ENCODE results near the gene GABBR1.

Gene GABBR1

GRCh38 chr6:29529956-29530355, 103.0 kb downstream of the GABBR1 start:
- no peaks in the 10 kb centered on the region for H3K9me3 ChIP-seq (ENCODE audit: insufficient read depth, low read length)
- no peaks in the 10 kb centered on the region for H3K36me3 ChIP-seq (replicated peaks; ENCODE audit: low read depth, low read length)
- no peaks in the 10 kb centered on the region for H3K79me2 ChIP-seq (ENCODE audit: low read length)
- H3K9ac ChIP-seq (ENCODE audit: low read length) = no peak overlapping the region
- H3K27ac ChIP-seq (ENCODE audit: low read length) = no peak overlapping the region
- H3K4me2 ChIP-seq (ENCODE audit: low read length) = no peak overlapping the region
- no peaks in the 10 kb centered on the region for H3K27me3 ChIP-seq (ENCODE audit: low read depth, low read length)
- H3K4me1 ChIP-seq (ENCODE audit: low read length) = peaks cover 7% of the 10 kb centered on the region
- no peak for TF ChIP-seq EZH2phosphoT487 (IDR thresholded peaks at IDR 0.05; ENCODE audit: low read depth)
- TF ChIP-seq, protein P1, sequence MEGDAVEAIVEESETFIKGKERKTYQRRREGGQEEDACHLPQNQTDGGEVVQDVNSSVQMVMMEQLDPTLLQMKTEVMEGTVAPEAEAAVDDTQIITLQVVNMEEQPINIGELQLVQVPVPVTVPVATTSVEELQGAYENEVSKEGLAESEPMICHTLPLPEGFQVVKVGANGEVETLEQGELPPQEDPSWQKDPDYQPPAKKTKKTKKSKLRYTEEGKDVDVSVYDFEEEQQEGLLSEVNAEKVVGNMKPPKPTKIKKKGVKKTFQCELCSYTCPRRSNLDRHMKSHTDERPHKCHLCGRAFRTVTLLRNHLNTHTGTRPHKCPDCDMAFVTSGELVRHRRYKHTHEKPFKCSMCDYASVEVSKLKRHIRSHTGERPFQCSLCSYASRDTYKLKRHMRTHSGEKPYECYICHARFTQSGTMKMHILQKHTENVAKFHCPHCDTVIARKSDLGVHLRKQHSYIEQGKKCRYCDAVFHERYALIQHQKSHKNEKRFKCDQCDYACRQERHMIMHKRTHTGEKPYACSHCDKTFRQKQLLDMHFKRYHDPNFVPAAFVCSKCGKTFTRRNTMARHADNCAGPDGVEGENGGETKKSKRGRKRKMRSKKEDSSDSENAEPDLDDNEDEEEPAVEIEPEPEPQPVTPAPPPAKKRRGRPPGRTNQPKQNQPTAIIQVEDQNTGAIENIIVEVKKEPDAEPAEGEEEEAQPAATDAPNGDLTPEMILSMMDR (IDR thresholded peaks at IDR 0.05; ENCODE audit: low read depth, low read length) = no peak
- no peak overlapping the region for H2AFZ ChIP-seq (ENCODE audit: low read depth, low read length)
- no peaks in the 10 kb centered on the region for H4K20me1 ChIP-seq (ENCODE audit: insufficient read depth, low read length)
- H3K4me3 ChIP-seq (ENCODE audit: low read length) = no peak overlapping the region

DNA sequence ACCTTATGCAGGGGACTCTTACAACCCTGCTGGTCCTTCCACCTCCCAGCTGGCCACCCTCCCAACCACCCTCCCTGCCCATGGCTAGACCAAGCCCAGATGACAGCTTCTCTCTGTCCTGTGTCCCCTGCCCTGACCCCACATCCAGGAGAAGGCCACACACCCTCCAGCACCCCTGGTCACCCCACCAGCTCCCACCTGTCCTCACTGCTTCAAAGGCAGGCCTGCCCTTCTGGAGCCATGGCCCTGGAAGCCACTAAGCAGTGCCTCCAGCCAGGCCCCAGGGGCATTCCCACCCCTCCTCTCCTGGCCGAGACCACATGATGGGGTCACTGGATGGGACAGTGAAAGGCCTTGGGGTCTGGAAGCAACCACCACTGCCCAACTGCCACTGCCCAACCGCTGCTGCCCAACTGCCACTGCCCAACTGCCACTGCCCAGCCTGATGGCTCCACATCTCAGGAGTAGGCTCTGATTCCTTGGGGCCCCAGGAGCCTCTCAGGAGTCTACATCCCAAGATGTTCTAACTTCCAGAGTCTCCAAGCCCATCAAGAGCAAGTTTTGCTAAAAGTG, 103.9 kb downstream of the GABBR1 start:
- H3K79me2 ChIP-seq (ENCODE audit: low read length) = no peaks in the 10 kb centered on the region
- no peak overlapping the region for H3K4me2 ChIP-seq (ENCODE audit: low read length)
- H3K27ac ChIP-seq (ENCODE audit: low read length) = no peak overlapping the region
- H3K9me3 ChIP-seq (ENCODE audit: insufficient read depth, low read length) = no peaks in the 10 kb centered on the region
- H2AFZ ChIP-seq (ENCODE audit: low read depth, low read length) = no peak overlapping the region
- peaks cover 7% of the 10 kb centered on the region for H3K4me1 ChIP-seq (ENCODE audit: low read length)
- H4K20me1 ChIP-seq (ENCODE audit: insufficient read depth, low read length) = no peaks in the 10 kb centered on the region
- no peak for TF ChIP-seq EZH2phosphoT487 (IDR thresholded peaks at IDR 0.05; ENCODE audit: low read depth)
- TF ChIP-seq, protein P1 (IDR thresholded peaks at IDR 0.05; ENCODE audit: low read depth, low read length) = no peak
- no peak overlapping the region for H3K9ac ChIP-seq (ENCODE audit: low read length)
- H3K4me3 ChIP-seq (ENCODE audit: low read length) = no peak overlapping the region
- no peaks in the 10 kb centered on the region for H3K36me3 ChIP-seq (replicated peaks; ENCODE audit: low read depth, low read length)
- H3K27me3 ChIP-seq (ENCODE audit: low read depth, low read length) = no peaks in the 10 kb centered on the region

DNA sequence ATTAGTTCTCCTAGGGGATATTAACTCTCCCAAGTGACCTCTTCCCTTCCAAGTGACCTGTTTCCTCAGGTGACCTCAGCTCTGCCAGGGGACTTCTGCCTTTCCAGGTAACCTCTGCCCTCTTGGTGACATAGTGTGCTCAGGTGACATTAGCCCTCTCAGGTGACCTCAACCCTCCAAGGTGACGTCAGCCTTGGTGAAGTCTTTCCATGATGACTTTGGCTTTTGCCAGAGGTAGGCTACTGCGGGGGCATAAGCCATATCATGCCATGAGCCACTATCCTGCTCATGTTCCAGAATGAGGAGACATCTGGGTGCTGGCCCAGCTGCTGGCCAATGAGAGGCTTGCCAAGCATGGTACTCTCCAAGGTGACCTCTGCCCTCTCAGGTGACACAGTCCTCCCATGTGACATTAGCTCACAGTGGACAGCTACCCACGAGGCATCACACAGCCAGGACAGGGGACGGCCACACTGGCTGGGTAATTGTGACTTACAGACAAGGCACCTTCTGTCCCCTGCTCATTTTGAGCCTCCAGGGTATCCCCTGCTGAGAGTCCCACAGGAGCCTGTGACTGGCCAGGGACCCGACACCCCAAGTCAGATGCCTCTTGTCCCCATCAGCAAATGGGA, 104.6 kb downstream of the GABBR1 start:
- no peak overlapping the region for H2AFZ ChIP-seq (ENCODE audit: low read depth, low read length)
- TF ChIP-seq, protein P1 (IDR thresholded peaks at IDR 0.05; ENCODE audit: low read depth, low read length) = no peak
- TF ChIP-seq EZH2phosphoT487 (IDR thresholded peaks at IDR 0.05; ENCODE audit: low read depth) = no peak

DNA sequence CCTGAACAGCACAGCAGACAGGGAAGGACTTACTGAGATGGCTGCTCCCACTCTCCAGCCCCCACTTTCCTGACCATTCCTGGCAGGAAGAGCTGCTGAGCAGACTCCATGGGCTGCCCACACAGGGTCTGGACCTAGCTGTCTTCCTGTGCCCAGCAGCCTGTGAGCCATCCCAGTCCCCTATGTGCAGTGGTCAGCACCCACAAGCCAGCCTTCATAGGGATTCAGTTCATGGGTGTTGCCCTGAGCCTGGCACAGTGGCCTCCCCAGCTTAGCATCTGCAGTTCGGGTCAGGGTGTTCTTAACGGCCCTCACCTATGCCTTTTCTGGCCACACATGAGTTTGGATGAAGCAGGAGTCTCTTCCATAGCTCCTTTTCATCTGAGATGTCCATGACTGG, 105.4 kb downstream of the GABBR1 start:
- H3K4me2 ChIP-seq (ENCODE audit: low read length) = no peak overlapping the region
- no peak overlapping the region for H2AFZ ChIP-seq (ENCODE audit: low read depth, low read length)
- H3K36me3 ChIP-seq (replicated peaks; ENCODE audit: low read depth, low read length) = no peaks in the 10 kb centered on the region
- no peak overlapping the region for H3K9ac ChIP-seq (ENCODE audit: low read length)
- no peaks in the 10 kb centered on the region for H4K20me1 ChIP-seq (ENCODE audit: insufficient read depth, low read length)
- H3K27ac ChIP-seq (ENCODE audit: low read length) = no peak overlapping the region
- peaks cover 7% of the 10 kb centered on the region for H3K4me1 ChIP-seq (ENCODE audit: low read length)
- no peak overlapping the region for H3K4me3 ChIP-seq (ENCODE audit: low read length)
- H3K79me2 ChIP-seq (ENCODE audit: low read length) = no peaks in the 10 kb centered on the region
- peaks cover 3% of the 10 kb centered on the region; the same call in 1 of the 2 replicates for H3K9me3 ChIP-seq (ENCODE audit: insufficient read depth, low read length)
- H3K27me3 ChIP-seq (ENCODE audit: low read depth, low read length) = no peaks in the 10 kb centered on the region
- TF ChIP-seq, protein P1 (IDR thresholded peaks at IDR 0.05; ENCODE audit: low read depth, low read length) = no peak
- no peak for TF ChIP-seq EZH2phosphoT487 (IDR thresholded peaks at IDR 0.05; ENCODE audit: low read depth)

More for the DNA sequence above, 104.6 kb downstream of the GABBR1 start:
- no peaks in the 10 kb centered on the region for H3K79me2 ChIP-seq (ENCODE audit: low read length)
- no peak overlapping the region for H3K27ac ChIP-seq (ENCODE audit: low read length)
- H3K36me3 ChIP-seq (replicated peaks; ENCODE audit: low read depth, low read length) = no peaks in the 10 kb centered on the region
- H3K4me2 ChIP-seq (ENCODE audit: low read length) = no peak overlapping the region
- no peak overlapping the region for H3K4me3 ChIP-seq (ENCODE audit: low read length)
- H3K4me1 ChIP-seq (ENCODE audit: low read length) = peaks cover 7% of the 10 kb centered on the region
- no peaks in the 10 kb centered on the region; the same call in 1 of the 2 replicates for H3K9me3 ChIP-seq (ENCODE audit: insufficient read depth, low read length)
- no peak overlapping the region for H3K9ac ChIP-seq (ENCODE audit: low read length)
- no peaks in the 10 kb centered on the region for H4K20me1 ChIP-seq (ENCODE audit: insufficient read depth, low read length)
- no peaks in the 10 kb centered on the region for H3K27me3 ChIP-seq (ENCODE audit: low read depth, low read length)
